ENCODE results near the gene ELF1.

ELF1 gene

GRCh38 chr13:40994581-40995230, 24.4 kb downstream of the ELF1 start:
- Histone ChIP-seq H3K36me3 (replicated peaks in 1 of 2; ENCODE audit: control insufficient read depth in 2 of 2, insufficient read depth in 2 of 2, low read length in 2 of 2) (no peaks in the 10 kb centered on the region), H3K14ac (ENCODE audit: low read length) (no peak overlapping the region), H2BK12ac (ENCODE audit: low read length) (no peak overlapping the region), H3K9ac (ENCODE audit: low read depth, low read length, poor library complexity) (no peak overlapping the region), H2BK15ac (ENCODE audit: low read length) (no peak overlapping the region), H3K27ac (replicated peaks; ENCODE audit: low read length) (no peak overlapping the region), H3K79me1 (ENCODE audit: low read depth, low read length) (no peaks in the 10 kb centered on the region), H3K27me3 (ENCODE audit: control insufficient read depth in 3 of 3, insufficient read depth in 3 of 3, low read depth in 1 of 3, low read length in 3 of 3) (no peaks in the 10 kb centered on the region), H3K4me1 (ENCODE audit: control insufficient read depth in 2 of 2, insufficient read depth in 1 of 2, low read depth in 1 of 2, low read length in 2 of 2) (peaks cover 0 to 2% of the 10 kb centered on the region in 2 donors), H3K18ac (ENCODE audit: low read length) (no peak overlapping the region), H4K91ac (ENCODE audit: low read depth, low read length, poor library complexity) (no peak overlapping the region), H2BK5ac (ENCODE audit: low read length) (no peak overlapping the region), H3K23ac (ENCODE audit: low read depth, low read length, poor library complexity) (no peak overlapping the region), H2BK120ac (ENCODE audit: low read depth, low read length) (no peak overlapping the region), H3K4ac (ENCODE audit: low read length) (no peak overlapping the region), H3K9me3 (replicated peaks in 1 of 2; ENCODE audit: control insufficient read depth in 2 of 2, insufficient read depth in 1 of 2, low read depth in 1 of 2, low read length in 2 of 2) (peaks cover 0 to 8% of the 10 kb centered on the region in 2 donors), H3K4me3 (ENCODE audit: low read length in 2 of 2) (no peak overlapping the region), H2AK5ac (ENCODE audit: low read depth, low read length) (no peak overlapping the region), H3K4me2 (ENCODE audit: insufficient read depth, low read length, poor library complexity, severe bottlenecking) (no peak overlapping the region), H2AFZ (ENCODE audit: low read length) (no peak overlapping the region), H4K8ac (ENCODE audit: low read depth, low read length) (no peak overlapping the region)
- no CpG with 5 or more reads among the region's 6 CpGs for WGBS, 2 donors (ENCODE audit: extremely low coverage in 2 of 2, insufficient read length in 2 of 2, insufficient replicate concordance in 1 of 2)
- no peak for DNase-seq (ENCODE audit: low spot score)

DNA sequence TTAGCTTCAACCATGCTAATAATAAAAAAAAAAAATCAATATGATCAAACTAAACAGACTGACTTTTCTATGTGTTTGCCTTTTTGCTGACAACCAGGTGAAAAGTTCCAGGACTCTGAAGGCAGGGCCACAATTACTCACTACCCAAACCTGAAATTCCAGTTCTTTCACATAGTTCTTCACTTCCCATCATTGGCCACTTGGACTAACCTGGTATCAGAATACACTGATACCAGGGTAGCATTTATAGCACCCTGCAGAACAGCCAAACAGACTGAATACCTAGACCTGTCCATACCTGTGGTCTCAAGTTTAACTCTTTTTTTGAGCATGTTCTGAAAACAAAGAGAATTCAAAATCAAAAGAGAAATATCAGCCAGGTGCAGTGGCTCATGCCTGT, 25.1 kb downstream of the ELF1 start:
- H3K23ac ChIP-seq (ENCODE audit: low read depth, low read length, poor library complexity): no peak overlapping the region
- H3K79me1 ChIP-seq (ENCODE audit: low read depth, low read length): no peaks in the 10 kb centered on the region
- no peak overlapping the region for H2AK5ac ChIP-seq (ENCODE audit: low read depth, low read length)
- no peaks in the 10 kb centered on the region for H3K36me3 ChIP-seq (replicated peaks in 1 of 2; ENCODE audit: control insufficient read depth in 2 of 2, insufficient read depth in 2 of 2, low read length in 2 of 2)
- H3K18ac ChIP-seq (ENCODE audit: low read length): no peak overlapping the region
- no peak overlapping the region for H3K27ac ChIP-seq (replicated peaks; ENCODE audit: low read length)
- H3K4ac ChIP-seq (ENCODE audit: low read length): no peak overlapping the region
- H2BK5ac ChIP-seq (ENCODE audit: low read length): no peak overlapping the region
- no peak overlapping the region for H3K14ac ChIP-seq (ENCODE audit: low read length)
- H2BK12ac ChIP-seq (ENCODE audit: low read length): no peak overlapping the region
- DNase-seq (ENCODE audit: low spot score): no peak
- no peak overlapping the region for H3K9ac ChIP-seq (ENCODE audit: low read depth, low read length, poor library complexity)
- peaks cover 0 to 8% of the 10 kb centered on the region in 2 donors for H3K9me3 ChIP-seq (replicated peaks in 1 of 2; ENCODE audit: control insufficient read depth in 2 of 2, insufficient read depth in 1 of 2, low read depth in 1 of 2, low read length in 2 of 2)
- no peak overlapping the region for H3K4me3 ChIP-seq (ENCODE audit: low read length in 2 of 2)
- H4K91ac ChIP-seq (ENCODE audit: low read depth, low read length, poor library complexity): no peak overlapping the region
- H2BK15ac ChIP-seq (ENCODE audit: low read length): no peak overlapping the region
- H3K4me1 ChIP-seq (ENCODE audit: control insufficient read depth in 2 of 2, insufficient read depth in 1 of 2, low read depth in 1 of 2, low read length in 2 of 2): peaks cover 0 to 2% of the 10 kb centered on the region in 2 donors
- H3K27me3 ChIP-seq (ENCODE audit: control insufficient read depth in 3 of 3, insufficient read depth in 3 of 3, low read depth in 1 of 3, low read length in 3 of 3): no peaks in the 10 kb centered on the region
- H2AFZ ChIP-seq (ENCODE audit: low read length): no peak overlapping the region
- H4K8ac ChIP-seq (ENCODE audit: low read depth, low read length): no peak overlapping the region
- H2BK120ac ChIP-seq (ENCODE audit: low read depth, low read length): no peak overlapping the region
- no peak overlapping the region for H3K4me2 ChIP-seq (ENCODE audit: insufficient read depth, low read length, poor library complexity, severe bottlenecking)

- Histone ChIP-seq H4K8ac (ENCODE audit: low read depth, low read length) (no peak overlapping the region), H3K18ac (ENCODE audit: low read length) (peak overlapping the region; percentile 28)
- no peak for DNase-seq (ENCODE audit: low spot score)
Measured at GRCh38 chr13:40992678-40993518, 26.2 kb downstream of the ELF1 start.

GRCh38 chr13:40987606-40988280, 31.4 kb downstream of the ELF1 start:
- H2AK5ac ChIP-seq (ENCODE audit: low read depth, low read length): no peak overlapping the region
- no peak overlapping the region for H3K27ac ChIP-seq (replicated peaks; ENCODE audit: low read length)
- no peaks in the 10 kb centered on the region for H3K79me1 ChIP-seq (ENCODE audit: low read depth, low read length)
- no CpG with 5 or more reads among the region's 2 CpGs for WGBS, 2 donors (ENCODE audit: extremely low coverage in 2 of 2, insufficient read length in 2 of 2, insufficient replicate concordance in 1 of 2)
- no peak overlapping the region for H3K4ac ChIP-seq (ENCODE audit: low read length)
- no peak overlapping the region for H4K8ac ChIP-seq (ENCODE audit: low read depth, low read length)
- no peaks in the 10 kb centered on the region for H3K9me3 ChIP-seq (replicated peaks in 1 of 2; ENCODE audit: control insufficient read depth in 2 of 2, insufficient read depth in 1 of 2, low read depth in 1 of 2, low read length in 2 of 2)
- H3K18ac ChIP-seq (ENCODE audit: low read length): no peak overlapping the region
- no peak overlapping the region for H3K9ac ChIP-seq (ENCODE audit: low read depth, low read length, poor library complexity)
- no peak overlapping the region for H2BK5ac ChIP-seq (ENCODE audit: low read length)
- no peak overlapping the region for H2BK12ac ChIP-seq (ENCODE audit: low read length)
- H3K23ac ChIP-seq (ENCODE audit: low read depth, low read length, poor library complexity): no peak overlapping the region
- no peaks in the 10 kb centered on the region for H3K36me3 ChIP-seq (replicated peaks in 1 of 2; ENCODE audit: control insufficient read depth in 2 of 2, insufficient read depth in 2 of 2, low read length in 2 of 2)
- no peak for DNase-seq (ENCODE audit: low spot score)
- no peaks in the 10 kb centered on the region for H3K27me3 ChIP-seq (ENCODE audit: control insufficient read depth in 3 of 3, insufficient read depth in 3 of 3, low read depth in 1 of 3, low read length in 3 of 3)
- no peak overlapping the region for H3K4me3 ChIP-seq (ENCODE audit: low read length in 2 of 2)
- H3K4me2 ChIP-seq (ENCODE audit: insufficient read depth, low read length, poor library complexity, severe bottlenecking): no peak overlapping the region
- no peaks in the 10 kb centered on the region for H3K4me1 ChIP-seq (ENCODE audit: control insufficient read depth in 2 of 2, insufficient read depth in 1 of 2, low read depth in 1 of 2, low read length in 2 of 2)
- H2BK120ac ChIP-seq (ENCODE audit: low read depth, low read length): no peak overlapping the region
- no peak overlapping the region for H4K91ac ChIP-seq (ENCODE audit: low read depth, low read length, poor library complexity)
- H3K14ac ChIP-seq (ENCODE audit: low read length): no peak overlapping the region
- H2BK15ac ChIP-seq (ENCODE audit: low read length): no peak overlapping the region
- H2AFZ ChIP-seq (ENCODE audit: low read length): no peak overlapping the region

More at GRCh38 chr13:40992678-40993518, 26.2 kb downstream of the ELF1 start:
- Histone ChIP-seq H2BK15ac (ENCODE audit: low read length) (no peak overlapping the region), H3K79me1 (ENCODE audit: low read depth, low read length) (no peaks in the 10 kb centered on the region), H2AFZ (ENCODE audit: low read length) (no peak overlapping the region), H4K91ac (ENCODE audit: low read depth, low read length, poor library complexity) (no peak overlapping the region), H3K4me3 (ENCODE audit: low read length in 2 of 2) (no peak overlapping the region), H3K23ac (ENCODE audit: low read depth, low read length, poor library complexity) (no peak overlapping the region), H2BK12ac (ENCODE audit: low read length) (no peak overlapping the region), H2BK5ac (ENCODE audit: low read length) (no peak overlapping the region), H3K14ac (ENCODE audit: low read length) (no peak overlapping the region), H3K9ac (ENCODE audit: low read depth, low read length, poor library complexity) (no peak overlapping the region), H3K27ac (replicated peaks; ENCODE audit: low read length) (peak overlapping the region; percentile 25), H2AK5ac (ENCODE audit: low read depth, low read length) (no peak overlapping the region), H3K27me3 (ENCODE audit: control insufficient read depth in 3 of 3, insufficient read depth in 3 of 3, low read depth in 1 of 3, low read length in 3 of 3) (no peaks in the 10 kb centered on the region), H3K4me1 (ENCODE audit: control insufficient read depth in 2 of 2, insufficient read depth in 1 of 2, low read depth in 1 of 2, low read length in 2 of 2) (peaks cover 0 to 2% of the 10 kb centered on the region in 2 donors), H3K4me2 (ENCODE audit: insufficient read depth, low read length, poor library complexity, severe bottlenecking) (no peak overlapping the region), H3K4ac (ENCODE audit: low read length) (no peak overlapping the region), H2BK120ac (ENCODE audit: low read depth, low read length) (no peak overlapping the region), H3K9me3 (replicated peaks in 1 of 2; ENCODE audit: control insufficient read depth in 2 of 2, insufficient read depth in 1 of 2, low read depth in 1 of 2, low read length in 2 of 2) (peaks cover 0 to 7% of the 10 kb centered on the region in 2 donors), H3K36me3 (replicated peaks in 1 of 2; ENCODE audit: control insufficient read depth in 2 of 2, insufficient read depth in 2 of 2, low read length in 2 of 2) (no peaks in the 10 kb centered on the region)
- WGBS, 2 donors (ENCODE audit: extremely low coverage in 2 of 2, insufficient read length in 2 of 2, insufficient replicate concordance in 1 of 2): no CpG with 5 or more reads among the region's 11 CpGs

Data from neuronal stem cell (in vitro differentiated cells).